ENCODE data around the gene CHSY1. TPM values are rescaled to one million over a fixed set of nuclear protein-coding genes. Genes with fewer than 3 reads are reported as not detected.

The CHSY1 gene
- total and polyA plus RNA-seq, 2 of the 13 experiments (the other 11 are each of a cell fraction or from before 2014, with no cell fraction given) = 13.3 to 13.7 TPM

DNA sequence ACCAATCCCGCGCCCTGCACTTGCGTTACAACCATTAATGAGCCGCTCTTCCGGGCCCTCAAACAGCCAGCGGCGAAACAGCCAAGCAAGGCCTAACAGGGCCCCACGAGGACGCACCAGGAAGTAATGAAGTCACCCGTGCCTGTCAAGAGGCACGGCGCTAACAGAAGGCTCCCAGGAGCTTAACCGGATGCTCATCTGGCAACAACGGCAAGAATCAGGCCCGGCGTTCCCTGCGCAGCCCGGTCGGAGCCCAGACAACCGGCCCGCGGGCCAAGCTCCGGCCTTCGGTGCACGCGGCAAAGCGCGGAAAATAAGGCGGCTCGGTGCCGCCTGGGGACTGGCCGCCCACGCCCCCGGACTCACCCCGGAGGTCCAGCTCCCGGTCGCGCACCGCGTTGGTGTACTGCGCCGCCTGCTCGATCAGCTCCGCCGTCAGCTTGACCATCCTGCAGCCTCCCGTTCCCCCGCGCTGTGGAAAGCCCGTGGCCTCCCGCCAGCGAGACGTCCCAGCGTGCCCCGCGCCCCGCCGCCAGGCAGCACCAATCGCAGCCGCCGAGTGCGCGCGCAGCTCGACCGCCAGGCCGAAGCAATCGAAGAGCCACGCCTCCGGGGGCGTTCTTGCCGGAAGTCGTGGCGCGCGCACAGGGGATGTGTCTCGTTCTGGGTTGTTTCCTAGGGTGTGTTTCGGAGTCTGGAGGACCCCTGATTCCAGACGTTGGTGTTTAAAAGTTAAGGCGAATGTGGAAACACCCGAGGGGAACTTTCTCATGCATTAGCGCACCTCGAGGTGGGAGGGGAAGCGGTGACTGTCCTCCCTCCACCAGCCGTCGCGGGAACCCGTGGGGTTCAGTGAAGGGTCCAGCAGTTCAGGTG, 43.1 kb upstream of the CHSY1 start, which contains the start of gene SNRPA1 (continued):
- TF ChIP-seq, protein P1, sequence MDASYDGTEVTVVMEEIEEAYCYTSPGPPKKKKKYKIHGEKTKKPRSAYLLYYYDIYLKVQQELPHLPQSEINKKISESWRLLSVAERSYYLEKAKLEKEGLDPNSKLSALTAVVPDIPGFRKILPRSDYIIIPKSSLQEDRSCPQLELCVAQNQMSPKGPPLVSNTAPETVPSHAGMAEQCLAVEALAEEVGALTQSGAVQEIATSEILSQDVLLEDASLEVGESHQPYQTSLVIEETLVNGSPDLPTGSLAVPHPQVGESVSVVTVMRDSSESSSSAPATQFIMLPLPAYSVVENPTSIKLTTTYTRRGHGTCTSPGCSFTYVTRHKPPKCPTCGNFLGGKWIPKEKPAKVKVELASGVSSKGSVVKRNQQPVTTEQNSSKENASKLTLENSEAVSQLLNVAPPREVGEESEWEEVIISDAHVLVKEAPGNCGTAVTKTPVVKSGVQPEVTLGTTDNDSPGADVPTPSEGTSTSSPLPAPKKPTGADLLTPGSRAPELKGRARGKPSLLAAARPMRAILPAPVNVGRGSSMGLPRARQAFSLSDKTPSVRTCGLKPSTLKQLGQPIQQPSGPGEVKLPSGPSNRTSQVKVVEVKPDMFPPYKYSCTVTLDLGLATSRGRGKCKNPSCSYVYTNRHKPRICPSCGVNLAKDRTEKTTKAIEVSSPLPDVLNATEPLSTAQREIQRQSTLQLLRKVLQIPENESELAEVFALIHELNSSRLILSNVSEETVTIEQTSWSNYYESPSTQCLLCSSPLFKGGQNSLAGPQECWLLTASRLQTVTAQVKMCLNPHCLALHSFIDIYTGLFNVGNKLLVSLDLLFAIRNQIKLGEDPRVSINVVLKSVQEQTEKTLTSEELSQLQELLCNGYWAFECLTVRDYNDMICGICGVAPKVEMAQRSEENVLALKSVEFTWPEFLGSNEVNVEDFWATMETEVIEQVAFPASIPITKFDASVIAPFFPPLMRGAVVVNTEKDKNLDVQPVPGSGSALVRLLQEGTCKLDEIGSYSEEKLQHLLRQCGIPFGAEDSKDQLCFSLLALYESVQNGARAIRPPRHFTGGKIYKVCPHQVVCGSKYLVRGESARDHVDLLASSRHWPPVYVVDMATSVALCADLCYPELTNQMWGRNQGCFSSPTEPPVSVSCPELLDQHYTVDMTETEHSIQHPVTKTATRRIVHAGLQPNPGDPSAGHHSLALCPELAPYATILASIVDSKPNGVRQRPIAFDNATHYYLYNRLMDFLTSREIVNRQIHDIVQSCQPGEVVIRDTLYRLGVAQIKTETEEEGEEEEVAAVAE (CRISPR knock-in tag; IDR thresholded peaks at IDR 0.05; ENCODE audit: borderline replicate concordance) = no peak; the same call in 1 of the 2 replicates
- TF ChIP-seq TMF1 (CRISPR knock-in tag; IDR thresholded peaks at IDR 0.05; ENCODE audit: low read depth) (no peak; the same call in 1 of the 2 replicates), NCOR1 (IDR thresholded peaks at IDR 0.05; ENCODE audit: borderline replicate concordance, low read length) (peak; percentile 60; the same call in 1 of the 2 replicates), HOXA5 (CRISPR knock-in tag; IDR thresholded peaks at IDR 0.05) (peak; percentile 52; the same call in 1 of the 2 replicates), ZSCAN22 (CRISPR knock-in tag; IDR thresholded peaks at IDR 0.05) (peak; percentile 29; the same call in 1 of the 2 replicates), RORA (CRISPR knock-in tag; IDR thresholded peaks at IDR 0.05) (0 out of 2 replicates have a peak, but pooled peaks have one; percentile 23), ARNTL (CRISPR knock-in tag; IDR thresholded peaks at IDR 0.05) (peak; percentile 77; the same call in 1 of the 2 replicates), U2AF1 (optimal IDR thresholded peaks at IDR 0.05; ENCODE audit: low read depth, low read length) (no peak), MAFG (CRISPR knock-in tag; IDR thresholded peaks at IDR 0.05) (no peak), TARDBP (CRISPR knock-in tag; IDR thresholded peaks at IDR 0.05) (peak; percentile 95)
- TF ChIP-seq, protein P2, sequence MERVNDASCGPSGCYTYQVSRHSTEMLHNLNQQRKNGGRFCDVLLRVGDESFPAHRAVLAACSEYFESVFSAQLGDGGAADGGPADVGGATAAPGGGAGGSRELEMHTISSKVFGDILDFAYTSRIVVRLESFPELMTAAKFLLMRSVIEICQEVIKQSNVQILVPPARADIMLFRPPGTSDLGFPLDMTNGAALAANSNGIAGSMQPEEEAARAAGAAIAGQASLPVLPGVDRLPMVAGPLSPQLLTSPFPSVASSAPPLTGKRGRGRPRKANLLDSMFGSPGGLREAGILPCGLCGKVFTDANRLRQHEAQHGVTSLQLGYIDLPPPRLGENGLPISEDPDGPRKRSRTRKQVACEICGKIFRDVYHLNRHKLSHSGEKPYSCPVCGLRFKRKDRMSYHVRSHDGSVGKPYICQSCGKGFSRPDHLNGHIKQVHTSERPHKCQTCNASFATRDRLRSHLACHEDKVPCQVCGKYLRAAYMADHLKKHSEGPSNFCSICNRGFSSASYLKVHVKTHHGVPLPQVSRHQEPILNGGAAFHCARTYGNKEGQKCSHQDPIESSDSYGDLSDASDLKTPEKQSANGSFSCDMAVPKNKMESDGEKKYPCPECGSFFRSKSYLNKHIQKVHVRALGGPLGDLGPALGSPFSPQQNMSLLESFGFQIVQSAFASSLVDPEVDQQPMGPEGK (CRISPR knock-in tag; IDR thresholded peaks at IDR 0.05) = peak; percentile 65
- TF ChIP-seq, protein P3, sequence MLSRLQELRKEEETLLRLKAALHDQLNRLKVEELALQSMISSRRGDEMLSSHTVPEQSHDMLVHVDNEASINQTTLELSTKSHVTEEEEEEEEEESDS (CRISPR knock-in tag; IDR thresholded peaks at IDR 0.05; ENCODE audit: borderline replicate concordance) = no peak
- TF ChIP-seq, protein P4, sequence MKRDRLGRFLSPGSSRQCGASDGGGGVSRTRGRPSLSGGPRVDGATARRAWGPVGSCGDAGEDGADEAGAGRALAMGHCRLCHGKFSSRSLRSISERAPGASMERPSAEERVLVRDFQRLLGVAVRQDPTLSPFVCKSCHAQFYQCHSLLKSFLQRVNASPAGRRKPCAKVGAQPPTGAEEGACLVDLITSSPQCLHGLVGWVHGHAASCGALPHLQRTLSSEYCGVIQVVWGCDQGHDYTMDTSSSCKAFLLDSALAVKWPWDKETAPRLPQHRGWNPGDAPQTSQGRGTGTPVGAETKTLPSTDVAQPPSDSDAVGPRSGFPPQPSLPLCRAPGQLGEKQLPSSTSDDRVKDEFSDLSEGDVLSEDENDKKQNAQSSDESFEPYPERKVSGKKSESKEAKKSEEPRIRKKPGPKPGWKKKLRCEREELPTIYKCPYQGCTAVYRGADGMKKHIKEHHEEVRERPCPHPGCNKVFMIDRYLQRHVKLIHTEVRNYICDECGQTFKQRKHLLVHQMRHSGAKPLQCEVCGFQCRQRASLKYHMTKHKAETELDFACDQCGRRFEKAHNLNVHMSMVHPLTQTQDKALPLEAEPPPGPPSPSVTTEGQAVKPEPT (CRISPR knock-in tag; IDR thresholded peaks at IDR 0.05; ENCODE audit: low read depth) = peak; percentile 91
- TF ChIP-seq, protein P5, sequence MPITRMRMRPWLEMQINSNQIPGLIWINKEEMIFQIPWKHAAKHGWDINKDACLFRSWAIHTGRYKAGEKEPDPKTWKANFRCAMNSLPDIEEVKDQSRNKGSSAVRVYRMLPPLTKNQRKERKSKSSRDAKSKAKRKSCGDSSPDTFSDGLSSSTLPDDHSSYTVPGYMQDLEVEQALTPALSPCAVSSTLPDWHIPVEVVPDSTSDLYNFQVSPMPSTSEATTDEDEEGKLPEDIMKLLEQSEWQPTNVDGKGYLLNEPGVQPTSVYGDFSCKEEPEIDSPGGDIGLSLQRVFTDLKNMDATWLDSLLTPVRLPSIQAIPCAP (CRISPR knock-in tag; IDR thresholded peaks at IDR 0.05; ENCODE audit: low read depth) = no peak; the same call in none of the 2 replicates
- TF ChIP-seq, protein P6, sequence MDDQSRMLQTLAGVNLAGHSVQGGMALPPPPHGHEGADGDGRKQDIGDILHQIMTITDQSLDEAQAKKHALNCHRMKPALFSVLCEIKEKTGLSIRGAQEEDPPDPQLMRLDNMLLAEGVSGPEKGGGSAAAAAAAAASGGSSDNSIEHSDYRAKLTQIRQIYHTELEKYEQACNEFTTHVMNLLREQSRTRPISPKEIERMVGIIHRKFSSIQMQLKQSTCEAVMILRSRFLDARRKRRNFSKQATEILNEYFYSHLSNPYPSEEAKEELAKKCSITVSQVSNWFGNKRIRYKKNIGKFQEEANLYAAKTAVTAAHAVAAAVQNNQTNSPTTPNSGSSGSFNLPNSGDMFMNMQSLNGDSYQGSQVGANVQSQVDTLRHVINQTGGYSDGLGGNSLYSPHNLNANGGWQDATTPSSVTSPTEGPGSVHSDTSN (CRISPR knock-in tag; IDR thresholded peaks at IDR 0.05; ENCODE audit: borderline replicate concordance) = no peak
- TF ChIP-seq, protein P7, sequence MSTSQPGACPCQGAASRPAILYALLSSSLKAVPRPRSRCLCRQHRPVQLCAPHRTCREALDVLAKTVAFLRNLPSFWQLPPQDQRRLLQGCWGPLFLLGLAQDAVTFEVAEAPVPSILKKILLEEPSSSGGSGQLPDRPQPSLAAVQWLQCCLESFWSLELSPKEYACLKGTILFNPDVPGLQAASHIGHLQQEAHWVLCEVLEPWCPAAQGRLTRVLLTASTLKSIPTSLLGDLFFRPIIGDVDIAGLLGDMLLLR (CRISPR knock-in tag; IDR thresholded peaks at IDR 0.05) = peak; percentile 76

Data from HepG2 (cell line).